IMR-90 (cell line): ENCODE measurements around the gene AQP12B. TPM values are rescaled to one million over a fixed set of nuclear protein-coding genes. Genes with fewer than 3 reads are reported as not detected.

Experiments used
- ATAC-seq: fragments of 200-7000 bp; cut with Tn5 transposase; 2 replicates; pipeline ENCODE4 v1.9.1; 2020; ENCODE audit warnings: low read depth, mild to moderate bottlenecking, moderate library complexity
- BruUV-seq: library from RNA; stranded (reverse); fragments of 400-500 nt; replicated peaks from 2 replicates; lab custom pipeline; 2021; lab: Mats Ljungman, UMichigan
- CTCF ChIA-PET: fragments of 300-600 bp; formaldehyde crosslinking; extraction: SDS; loops from one replicate; lab custom pipeline; 2021; ENCODE audit warnings: antibody characterized with exemption; lab: Yijun Ruan, JAX
- POLR2A ChIA-PET: fragments of 300-600 bp; sonication (Branson Sonifier 250); formaldehyde crosslinking; loops from one replicate; lab custom pipeline; 2022; ENCODE audit warnings: antibody characterized with exemption; ENCODE audit not compliant: unreplicated experiment; lab: Charles Lee
- DNase-seq: peaks from one replicate; pipeline ENCODE4 v3.0.0; 2013
- H2AFZ ChIP-seq: replicated peaks from 2 replicates; pipeline ENCODE3; 2013; ENCODE audit warnings: low read length, mild to moderate bottlenecking; ENCODE audit not compliant: poor library complexity
- H2AK5ac ChIP-seq: 2 replicates; pipeline ENCODE4 v1.6.1; 2013; ENCODE audit warnings: low read depth, low read length, inconsistent platforms
- H2AK9ac ChIP-seq: replicated peaks from 2 replicates; pipeline ENCODE3; 2013; ENCODE audit warnings: mild to moderate bottlenecking, low read depth, low read length, moderate library complexity; ENCODE audit not compliant: poor library complexity
- H2BK120ac ChIP-seq: 2 replicates; pipeline ENCODE4 v1.6.1; 2013; ENCODE audit warnings: low read depth, low read length, inconsistent platforms
- H2BK15ac ChIP-seq: 3 replicates; pipeline ENCODE4 v1.6.1; 2013; ENCODE audit warnings: low read depth, low read length, inconsistent platforms
- H2BK20ac ChIP-seq: 2 replicates; pipeline ENCODE4 v1.6.1; 2013; ENCODE audit warnings: low read depth, mild to moderate bottlenecking, inconsistent platforms, low read length, moderate library complexity
- H2BK5ac ChIP-seq: 2 replicates; pipeline ENCODE4 v1.6.1; 2013; ENCODE audit warnings: mild to moderate bottlenecking, low read depth, low read length, inconsistent platforms; ENCODE audit not compliant: poor library complexity, severe bottlenecking
- H3K14ac ChIP-seq: replicated peaks from 2 replicates; pipeline ENCODE4 v1.6.1; 2013; ENCODE audit warnings: low read depth, low read length, inconsistent platforms
- H3K18ac ChIP-seq: 2 replicates; pipeline ENCODE4 v1.6.1; 2013; ENCODE audit warnings: low read depth, low read length, control low read depth
- H3K23ac ChIP-seq: 2 replicates; pipeline ENCODE4 v1.6.1; 2013; ENCODE audit warnings: low read depth, low read length, inconsistent platforms
- H3K27ac ChIP-seq: 2 replicates; pipeline ENCODE4 v1.5.1; 2013; ENCODE audit warnings: mild to moderate bottlenecking, control low read depth, low read length; ENCODE audit not compliant: insufficient read depth
- H3K27me3 ChIP-seq: 2 replicates; pipeline ENCODE4 v1.6.1; 2013; ENCODE audit warnings: low read length; ENCODE audit not compliant: control insufficient read depth, insufficient read depth
- H3K36me3 ChIP-seq: 2 replicates; pipeline ENCODE4 v1.6.1; 2013; ENCODE audit warnings: low read length, mixed read lengths; ENCODE audit not compliant: control insufficient read depth, insufficient read depth
- H3K4ac ChIP-seq: 2 replicates; pipeline ENCODE4 v1.6.1; 2013; ENCODE audit warnings: low read depth, low read length, inconsistent platforms
- H3K4me1 ChIP-seq: 2 replicates; pipeline ENCODE4 v1.6.1; 2013; ENCODE audit warnings: low read length, mixed read lengths; ENCODE audit not compliant: control insufficient read depth, insufficient read depth
- H3K4me2 ChIP-seq: 2 replicates; pipeline ENCODE4 v1.6.1; 2013; ENCODE audit warnings: low read depth, mild to moderate bottlenecking, control low read depth, low read length, moderate library complexity
- H3K4me3 ChIP-seq: 2 replicates; pipeline ENCODE4 v1.5.1; 2013; ENCODE audit warnings: low read depth, mild to moderate bottlenecking, control low read depth, low read length, moderate library complexity; ENCODE audit not compliant: insufficient read depth
- H3K56ac ChIP-seq: 2 replicates; pipeline ENCODE4 v1.6.1; 2013; ENCODE audit warnings: low read length, inconsistent platforms; ENCODE audit not compliant: insufficient read depth; ENCODE audit errors: extremely low read depth
- H3K79me1 ChIP-seq, 2 experiments: 2 replicates each; pipeline ENCODE4 v1.6.1; 2013; ENCODE audit warnings: low read length in 2 of 2, inconsistent platforms in 1 of 2, low read depth in 1 of 2
- H3K9ac ChIP-seq: 2 replicates; pipeline ENCODE4 v1.6.1; 2013; ENCODE audit warnings: low read depth, low read length, control low read depth
- H3K9me1 ChIP-seq: 2 replicates; pipeline ENCODE4 v1.6.1; 2013; ENCODE audit warnings: low read length, inconsistent platforms; ENCODE audit not compliant: insufficient read depth
- H3K9me3 ChIP-seq: 2 replicates; pipeline ENCODE4 v1.6.1; 2013; ENCODE audit warnings: low read length; ENCODE audit not compliant: control insufficient read depth, insufficient read depth
- H4K20me1 ChIP-seq: 2 replicates; pipeline ENCODE4 v1.6.1; 2013; ENCODE audit warnings: low read length, inconsistent platforms; ENCODE audit not compliant: insufficient read depth
- H4K5ac ChIP-seq: 2 replicates; pipeline ENCODE4 v1.6.1; 2013; ENCODE audit warnings: mild to moderate bottlenecking, low read depth, low read length, control low read depth
- H4K8ac ChIP-seq, 2 experiments: 2 replicates each; pipeline ENCODE4 v1.6.1; 2013; ENCODE audit warnings: low read depth in 2 of 2, low read length in 2 of 2, control low read depth in 1 of 2, inconsistent platforms in 1 of 2
- H4K91ac ChIP-seq: 2 replicates; pipeline ENCODE4 v1.6.1; 2013; ENCODE audit warnings: low read depth, low read length, inconsistent platforms; ENCODE audit not compliant: insufficient read depth
- CHD1 ChIP-seq: IDR thresholded peaks from 2 replicates; pipeline ENCODE4 v1.6.1; 2012; ENCODE audit warnings: low read depth, low read length, improper control_type of control experiment
- FOS ChIP-seq: fragments of 150-350 bp; IDR thresholded peaks from 2 replicates; pipeline ENCODE4 v1.6.1; 2016; ENCODE audit warnings: low read depth, low read length
- RCOR1 ChIP-seq: IDR thresholded peaks from 2 replicates; pipeline ENCODE4 v1.6.1; 2012; ENCODE audit warnings: mild to moderate bottlenecking, low read length, improper control_type of control experiment; ENCODE audit not compliant: insufficient replicate concordance
- SMC3 ChIP-seq: fragments of 150-350 bp; IDR thresholded peaks from 2 replicates; pipeline ENCODE4 v1.6.1; 2016; ENCODE audit warnings: low read depth, mild to moderate bottlenecking, antibody characterized with exemption, low read length, moderate library complexity
- WGBS, 2 experiments: methylation state at CpG; one replicate each; pipeline versions ENCODE4 v1.1.5 to v1.1.7; 2013; ENCODE audit warnings: missing lambda C conversion rate in 2 of 2; ENCODE audit not compliant: insufficient read length in 1 of 2; ENCODE audit errors: extremely low coverage in 2 of 2; 5-methylcytosine and 5-hydroxymethylcytosine counted together
- dilution Hi-C: fragments of 300-500 bp; cut with HindIII; formaldehyde crosslinking; loops from one replicate; pipeline ENCODE4 v1.14.3; 2018; ENCODE audit warnings: low sequenced_read_pairs; ENCODE audit not compliant: unreplicated experiment
- in situ Hi-C: fragments of 300-500 bp; cut with MboI; formaldehyde crosslinking; loops from 3 replicates; pipeline ENCODE4 v1.14.3; 2019; ENCODE audit warnings: low sequenced_read_pairs, inconsistent platforms, mixed read lengths
- intact Hi-C: fragments of 100-400 bp; cut with micrococcal nuclease; formaldehyde crosslinking; loops from 2 replicates; pipeline ENCODE4 v1.10.0; 2022
- polyA plus RNA-seq, 3 experiments: library from polyadenylated mRNA; depleted of rRNA; stranded (reverse); fragments of >200 nt; gene quantifications; 2 replicates each; pipeline ENCODE4 v1.2.3, GENCODE V29; 2012; ENCODE audit warnings: low replicate concordance in 1 of 3
- total RNA-seq: library from RNA; depleted of rRNA; stranded (reverse); fragments of >200 nt; gene quantifications from 2 replicates; pipeline ENCODE4 v1.2.3, GENCODE V29; 2012
- TF ChIP-seq, protein P1 (sequence below): fragments of 150-350 bp; IDR thresholded peaks from 2 replicates; pipeline ENCODE4 v1.6.1; 2017; ENCODE audit warnings: mild to moderate bottlenecking, antibody characterized with exemption, low read length, low read depth
- TF ChIP-seq, protein P2 (sequence below): conservative IDR thresholded peaks from 2 replicates; pipeline ENCODE4 v1.5.1; 2012; ENCODE audit warnings: mild to moderate bottlenecking, low read depth, low read length, improper control_type of control experiment

The AQP12B gene
- total and polyA plus RNA-seq, 2 of the 4 experiments (the other 2 are of a cell fraction), result not detected

DNA sequence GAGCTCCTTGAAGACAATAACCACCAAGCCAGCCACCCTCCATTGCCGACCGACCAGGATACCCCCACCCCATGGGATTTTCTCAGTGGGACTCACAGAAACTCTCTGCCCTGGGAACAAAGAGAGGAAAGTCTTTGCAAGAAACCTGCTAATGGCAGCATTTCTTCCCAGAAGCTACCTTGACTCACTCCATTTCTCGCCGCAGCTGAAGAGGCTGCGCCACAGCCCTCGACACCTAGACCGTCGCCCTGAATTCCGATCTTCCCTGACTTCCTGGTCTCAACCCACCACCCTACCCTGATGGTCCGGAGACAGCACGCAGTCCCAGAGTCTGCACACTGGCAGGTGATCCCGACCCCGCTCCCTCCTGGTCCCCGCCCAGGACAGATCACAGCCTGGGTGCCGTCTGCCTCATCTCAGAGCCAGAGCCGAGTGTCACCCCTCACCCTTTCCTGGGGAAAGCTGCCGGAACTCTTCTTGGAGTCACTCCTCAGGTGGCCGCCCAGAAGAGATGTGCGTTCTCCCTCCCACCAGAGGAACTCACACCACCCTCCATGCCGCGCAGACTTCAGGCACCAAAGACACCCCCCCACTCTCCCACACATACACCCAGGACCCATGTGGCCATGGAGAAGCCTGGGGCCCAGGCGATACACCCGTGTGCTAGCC lies 33.6 kb upstream of the AQP12B start:
- Histone ChIP-seq H3K4me3 (no peak overlapping the region), H4K20me1 (no peaks in the 10 kb centered on the region), H2AK5ac (no peak overlapping the region), H4K5ac (no peak overlapping the region), H3K36me3 (no peaks in the 10 kb centered on the region), H2BK120ac (no peak overlapping the region), H4K8ac (no peak overlapping the region), H4K91ac (no peak overlapping the region), H2BK20ac (no peak overlapping the region), H3K4me1 (no peaks in the 10 kb centered on the region), H3K14ac (no peak overlapping the region), H3K9me1 (no peaks in the 10 kb centered on the region), H3K27ac (no peak overlapping the region), H2BK5ac (no peak overlapping the region), H2AFZ (no peak overlapping the region), H2BK15ac (no peak overlapping the region), H3K79me1 (no peaks in the 10 kb centered on the region), H3K4ac (no peak overlapping the region), H3K23ac (no peak overlapping the region), H3K18ac (no peak overlapping the region), H3K4me2 (no peak overlapping the region), H3K27me3 (peaks cover 47% of the 10 kb centered on the region; the same call in 1 of the 2 replicates), H2AK9ac (no peak overlapping the region), H3K9me3 (no peaks in the 10 kb centered on the region), H3K56ac (no peak overlapping the region), H3K9ac (no peak overlapping the region)
- CTCF ChIA-PET, result no interaction called here
- no TSS peak for BruUV-seq
- no peak for ATAC-seq
- no peak for DNase-seq
- WGBS, 2 experiments, result 82% methylated on average over 10 of the region's 23 CpGs; no CpG with 5 or more reads in 1 of the 2 experiments
- POLR2A ChIA-PET, result no interaction called here
- TF ChIP-seq, protein P1, sequence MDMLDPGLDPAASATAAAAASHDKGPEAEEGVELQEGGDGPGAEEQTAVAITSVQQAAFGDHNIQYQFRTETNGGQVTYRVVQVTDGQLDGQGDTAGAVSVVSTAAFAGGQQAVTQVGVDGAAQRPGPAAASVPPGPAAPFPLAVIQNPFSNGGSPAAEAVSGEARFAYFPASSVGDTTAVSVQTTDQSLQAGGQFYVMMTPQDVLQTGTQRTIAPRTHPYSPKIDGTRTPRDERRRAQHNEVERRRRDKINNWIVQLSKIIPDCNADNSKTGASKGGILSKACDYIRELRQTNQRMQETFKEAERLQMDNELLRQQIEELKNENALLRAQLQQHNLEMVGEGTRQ, result no peak
- TF ChIP-seq, protein P2, sequence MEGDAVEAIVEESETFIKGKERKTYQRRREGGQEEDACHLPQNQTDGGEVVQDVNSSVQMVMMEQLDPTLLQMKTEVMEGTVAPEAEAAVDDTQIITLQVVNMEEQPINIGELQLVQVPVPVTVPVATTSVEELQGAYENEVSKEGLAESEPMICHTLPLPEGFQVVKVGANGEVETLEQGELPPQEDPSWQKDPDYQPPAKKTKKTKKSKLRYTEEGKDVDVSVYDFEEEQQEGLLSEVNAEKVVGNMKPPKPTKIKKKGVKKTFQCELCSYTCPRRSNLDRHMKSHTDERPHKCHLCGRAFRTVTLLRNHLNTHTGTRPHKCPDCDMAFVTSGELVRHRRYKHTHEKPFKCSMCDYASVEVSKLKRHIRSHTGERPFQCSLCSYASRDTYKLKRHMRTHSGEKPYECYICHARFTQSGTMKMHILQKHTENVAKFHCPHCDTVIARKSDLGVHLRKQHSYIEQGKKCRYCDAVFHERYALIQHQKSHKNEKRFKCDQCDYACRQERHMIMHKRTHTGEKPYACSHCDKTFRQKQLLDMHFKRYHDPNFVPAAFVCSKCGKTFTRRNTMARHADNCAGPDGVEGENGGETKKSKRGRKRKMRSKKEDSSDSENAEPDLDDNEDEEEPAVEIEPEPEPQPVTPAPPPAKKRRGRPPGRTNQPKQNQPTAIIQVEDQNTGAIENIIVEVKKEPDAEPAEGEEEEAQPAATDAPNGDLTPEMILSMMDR, result no peak
- TF ChIP-seq FOS (no peak), RCOR1 (no peak), CHD1 (no peak), SMC3 (no peak)
- in situ Hi-C loops (no loop called here), dilution Hi-C loops (no loop called here), intact Hi-C loops (no loop called here)
